Measurements from ENCODE around the gene SCML1.

SCML1 gene

GRCh38 chrX:17737986-17738713, 857 bp downstream of the SCML1 start:
- no peak for DNase-seq (ENCODE audit: low read depth in 1 of 2, low spot score in 1 of 2)
- TF ChIP-seq SPI1 (IDR thresholded peaks at IDR 0.05; ENCODE audit: borderline replicate concordance, low read depth) (no peak), GABPA (IDR thresholded peaks at IDR 0.05; ENCODE audit: low read depth) (no peak)
- TF ChIP-seq, protein P1, sequence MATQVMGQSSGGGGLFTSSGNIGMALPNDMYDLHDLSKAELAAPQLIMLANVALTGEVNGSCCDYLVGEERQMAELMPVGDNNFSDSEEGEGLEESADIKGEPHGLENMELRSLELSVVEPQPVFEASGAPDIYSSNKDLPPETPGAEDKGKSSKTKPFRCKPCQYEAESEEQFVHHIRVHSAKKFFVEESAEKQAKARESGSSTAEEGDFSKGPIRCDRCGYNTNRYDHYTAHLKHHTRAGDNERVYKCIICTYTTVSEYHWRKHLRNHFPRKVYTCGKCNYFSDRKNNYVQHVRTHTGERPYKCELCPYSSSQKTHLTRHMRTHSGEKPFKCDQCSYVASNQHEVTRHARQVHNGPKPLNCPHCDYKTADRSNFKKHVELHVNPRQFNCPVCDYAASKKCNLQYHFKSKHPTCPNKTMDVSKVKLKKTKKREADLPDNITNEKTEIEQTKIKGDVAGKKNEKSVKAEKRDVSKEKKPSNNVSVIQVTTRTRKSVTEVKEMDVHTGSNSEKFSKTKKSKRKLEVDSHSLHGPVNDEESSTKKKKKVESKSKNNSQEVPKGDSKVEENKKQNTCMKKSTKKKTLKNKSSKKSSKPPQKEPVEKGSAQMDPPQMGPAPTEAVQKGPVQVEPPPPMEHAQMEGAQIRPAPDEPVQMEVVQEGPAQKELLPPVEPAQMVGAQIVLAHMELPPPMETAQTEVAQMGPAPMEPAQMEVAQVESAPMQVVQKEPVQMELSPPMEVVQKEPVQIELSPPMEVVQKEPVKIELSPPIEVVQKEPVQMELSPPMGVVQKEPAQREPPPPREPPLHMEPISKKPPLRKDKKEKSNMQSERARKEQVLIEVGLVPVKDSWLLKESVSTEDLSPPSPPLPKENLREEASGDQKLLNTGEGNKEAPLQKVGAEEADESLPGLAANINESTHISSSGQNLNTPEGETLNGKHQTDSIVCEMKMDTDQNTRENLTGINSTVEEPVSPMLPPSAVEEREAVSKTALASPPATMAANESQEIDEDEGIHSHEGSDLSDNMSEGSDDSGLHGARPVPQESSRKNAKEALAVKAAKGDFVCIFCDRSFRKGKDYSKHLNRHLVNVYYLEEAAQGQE (IDR thresholded peaks at IDR 0.05; ENCODE audit: insufficient replicate concordance, low read depth), result no peak
- H3K4me3 ChIP-seq (replicated peaks; ENCODE audit: insufficient read depth, low read length), result no peak overlapping the region
- H3K27me3 ChIP-seq (ENCODE audit: insufficient read depth, poor library complexity, severe bottlenecking), result peaks cover 11% of the 10 kb centered on the region
- H3K27ac ChIP-seq (replicated peaks), result no peak overlapping the region

- no peak overlapping the region for H3K4me3 ChIP-seq (replicated peaks; ENCODE audit: insufficient read depth, low read length)
- no peak overlapping the region for H3K27ac ChIP-seq (replicated peaks)
- peaks cover 11% of the 10 kb centered on the region for H3K27me3 ChIP-seq (ENCODE audit: insufficient read depth, poor library complexity, severe bottlenecking)
- TF ChIP-seq POLR2AphosphoS5 (IDR thresholded peaks at IDR 0.05; ENCODE audit: low read depth), result no peak
- TF ChIP-seq, protein P2, sequence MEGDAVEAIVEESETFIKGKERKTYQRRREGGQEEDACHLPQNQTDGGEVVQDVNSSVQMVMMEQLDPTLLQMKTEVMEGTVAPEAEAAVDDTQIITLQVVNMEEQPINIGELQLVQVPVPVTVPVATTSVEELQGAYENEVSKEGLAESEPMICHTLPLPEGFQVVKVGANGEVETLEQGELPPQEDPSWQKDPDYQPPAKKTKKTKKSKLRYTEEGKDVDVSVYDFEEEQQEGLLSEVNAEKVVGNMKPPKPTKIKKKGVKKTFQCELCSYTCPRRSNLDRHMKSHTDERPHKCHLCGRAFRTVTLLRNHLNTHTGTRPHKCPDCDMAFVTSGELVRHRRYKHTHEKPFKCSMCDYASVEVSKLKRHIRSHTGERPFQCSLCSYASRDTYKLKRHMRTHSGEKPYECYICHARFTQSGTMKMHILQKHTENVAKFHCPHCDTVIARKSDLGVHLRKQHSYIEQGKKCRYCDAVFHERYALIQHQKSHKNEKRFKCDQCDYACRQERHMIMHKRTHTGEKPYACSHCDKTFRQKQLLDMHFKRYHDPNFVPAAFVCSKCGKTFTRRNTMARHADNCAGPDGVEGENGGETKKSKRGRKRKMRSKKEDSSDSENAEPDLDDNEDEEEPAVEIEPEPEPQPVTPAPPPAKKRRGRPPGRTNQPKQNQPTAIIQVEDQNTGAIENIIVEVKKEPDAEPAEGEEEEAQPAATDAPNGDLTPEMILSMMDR (IDR thresholded peaks at IDR 0.05; ENCODE audit: insufficient read depth, low read length), result no peak
- no peak for TF ChIP-seq GABPA (IDR thresholded peaks at IDR 0.05; ENCODE audit: low read depth)
- TF ChIP-seq, protein P1 (IDR thresholded peaks at IDR 0.05; ENCODE audit: insufficient replicate concordance, low read depth), result no peak
- TF ChIP-seq SPI1 (IDR thresholded peaks at IDR 0.05; ENCODE audit: borderline replicate concordance, low read depth), result no peak
- DNase-seq (ENCODE audit: low read depth in 1 of 2, low spot score in 1 of 2), result no peak
Observed at GRCh38 chrX:17738737-17739535, 1.6 kb downstream of the SCML1 start.

- peaks cover 11% of the 10 kb centered on the region for H3K27me3 ChIP-seq (ENCODE audit: insufficient read depth, poor library complexity, severe bottlenecking)
- no peak overlapping the region for H3K27ac ChIP-seq (replicated peaks)
- DNase-seq (ENCODE audit: low read depth in 1 of 2, low spot score in 1 of 2), result no peak
- no peak overlapping the region for H3K4me3 ChIP-seq (replicated peaks; ENCODE audit: insufficient read depth, low read length)
- TF ChIP-seq, protein P2 (IDR thresholded peaks at IDR 0.05; ENCODE audit: insufficient read depth, low read length), result no peak
- TF ChIP-seq SPI1 (IDR thresholded peaks at IDR 0.05; ENCODE audit: borderline replicate concordance, low read depth) (no peak), POLR2AphosphoS5 (IDR thresholded peaks at IDR 0.05; ENCODE audit: low read depth) (no peak), GABPA (IDR thresholded peaks at IDR 0.05; ENCODE audit: low read depth) (no peak)
- TF ChIP-seq, protein P1 (IDR thresholded peaks at IDR 0.05; ENCODE audit: insufficient replicate concordance, low read depth), result no peak
Observed at GRCh38 chrX:17740137-17741122, 3.1 kb downstream of the SCML1 start.

All from HL-60 (cell line).